ENCODE data around the gene NKX2-1.

DNA sequence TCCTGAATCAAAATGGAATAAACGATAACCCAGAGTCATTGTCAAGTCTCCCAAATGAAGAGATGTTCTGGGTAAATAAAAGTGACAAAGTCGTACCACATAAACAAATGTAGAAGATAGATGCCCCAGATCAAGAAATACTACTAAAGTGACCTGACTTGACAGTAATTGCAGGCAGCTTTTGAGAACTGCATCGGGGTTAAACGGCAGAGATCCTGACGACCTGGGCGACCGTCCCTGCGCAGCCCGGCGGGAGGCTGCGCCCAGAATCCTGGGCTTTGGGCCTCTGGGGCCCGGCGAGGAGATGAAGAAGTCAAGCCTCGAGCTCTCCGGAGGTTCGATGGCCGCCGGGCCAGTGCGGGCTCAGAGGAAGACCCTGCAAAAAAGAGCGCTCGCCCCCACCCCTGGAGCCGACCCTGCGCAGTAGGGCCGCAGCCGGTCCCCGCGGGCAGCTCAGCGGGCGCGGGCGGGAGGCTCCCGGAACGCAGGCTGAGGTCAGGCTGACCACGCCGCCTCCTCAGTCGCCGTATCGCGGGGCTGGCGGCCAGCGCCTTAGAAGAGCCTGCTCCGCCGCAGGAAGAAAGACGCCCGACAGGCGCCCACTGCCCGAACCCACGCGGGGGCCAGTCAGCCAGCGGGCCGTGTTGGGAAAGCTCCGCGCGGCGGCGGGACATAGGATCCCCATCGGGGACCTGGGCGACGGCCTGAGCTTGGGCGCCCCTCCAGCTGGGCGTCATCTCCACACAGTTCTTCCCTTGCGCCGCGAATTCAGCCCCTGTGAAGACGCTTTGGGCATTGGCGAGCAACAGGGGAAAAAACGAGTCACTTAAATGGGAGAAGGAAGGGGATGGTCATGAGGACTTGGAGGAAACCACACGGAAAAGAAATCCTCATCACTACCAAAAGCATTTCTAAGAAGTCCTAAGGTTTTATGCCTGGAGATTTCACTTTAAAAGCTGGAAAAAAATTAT lies 16.0 kb downstream of the NKX2-1 start:
- TF ChIP-seq, protein P1, sequence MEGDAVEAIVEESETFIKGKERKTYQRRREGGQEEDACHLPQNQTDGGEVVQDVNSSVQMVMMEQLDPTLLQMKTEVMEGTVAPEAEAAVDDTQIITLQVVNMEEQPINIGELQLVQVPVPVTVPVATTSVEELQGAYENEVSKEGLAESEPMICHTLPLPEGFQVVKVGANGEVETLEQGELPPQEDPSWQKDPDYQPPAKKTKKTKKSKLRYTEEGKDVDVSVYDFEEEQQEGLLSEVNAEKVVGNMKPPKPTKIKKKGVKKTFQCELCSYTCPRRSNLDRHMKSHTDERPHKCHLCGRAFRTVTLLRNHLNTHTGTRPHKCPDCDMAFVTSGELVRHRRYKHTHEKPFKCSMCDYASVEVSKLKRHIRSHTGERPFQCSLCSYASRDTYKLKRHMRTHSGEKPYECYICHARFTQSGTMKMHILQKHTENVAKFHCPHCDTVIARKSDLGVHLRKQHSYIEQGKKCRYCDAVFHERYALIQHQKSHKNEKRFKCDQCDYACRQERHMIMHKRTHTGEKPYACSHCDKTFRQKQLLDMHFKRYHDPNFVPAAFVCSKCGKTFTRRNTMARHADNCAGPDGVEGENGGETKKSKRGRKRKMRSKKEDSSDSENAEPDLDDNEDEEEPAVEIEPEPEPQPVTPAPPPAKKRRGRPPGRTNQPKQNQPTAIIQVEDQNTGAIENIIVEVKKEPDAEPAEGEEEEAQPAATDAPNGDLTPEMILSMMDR (IDR thresholded peaks at IDR 0.05): no peak
- TF ChIP-seq POLR2AphosphoS5 (IDR thresholded peaks at IDR 0.05; ENCODE audit: low read depth, low read length): no peak
- TF ChIP-seq EZH2phosphoT487 (IDR thresholded peaks at IDR 0.05; ENCODE audit: borderline replicate concordance, low read depth): no peak; the same call in 1 of the 2 replicates

All from SK-N-SH (cell line).